Right ventricle myocardium superior (tissue), 1 donor: ENCODE results near the gene CENPVL1. TPM values are rescaled to one million over a fixed set of nuclear protein-coding genes. Genes with fewer than 3 reads are reported as not detected.
A peak's percentile ranks its signal among the peaks of the same experiment; 100 is the strongest.
"Not testable (repeated sequence)": the region's sequence is repeated elsewhere in the genome, so short reads cannot be mapped to it uniquely, and the experiment has no call there.

Source experiments
- ATAC-seq: fragments of 200-7000 bp; cut with Tn5 transposase; one replicate; pipeline ENCODE4 v1.9.1; 2020; ENCODE audit warnings: mild to moderate bottlenecking; ENCODE audit not compliant: poor library complexity
- DNase-seq: peaks from one replicate; pipeline ENCODE4 v3.0.0-alpha.2; 2020
- intact Hi-C: fragments of 100-400 bp; cut with DNase I; formaldehyde crosslinking; loops from one replicate; pipeline ENCODE4 v1.11.2; 2022
- long read RNA-seq: library from polyadenylated mRNA; unstranded; transcript quantifications from one replicate; pipeline ENCODE4 v2.0.0, GENCODE V29; 2021
- total RNA-seq: library from RNA; stranded (reverse); fragmentation: NEBNext Ultra II Directional; extraction: Animal tissue kit (Norgen Biotek cat#: 25700); gene quantifications from one replicate; pipeline ENCODE4 v1.2.1, GENCODE V29; 2021
- donor health status: DM: no; HTN: yes; CAD: no; lungs with severe emphysema.

Gene CENPVL1
- not detected for total RNA-seq
- long read RNA-seq: 0 reads

DNA sequence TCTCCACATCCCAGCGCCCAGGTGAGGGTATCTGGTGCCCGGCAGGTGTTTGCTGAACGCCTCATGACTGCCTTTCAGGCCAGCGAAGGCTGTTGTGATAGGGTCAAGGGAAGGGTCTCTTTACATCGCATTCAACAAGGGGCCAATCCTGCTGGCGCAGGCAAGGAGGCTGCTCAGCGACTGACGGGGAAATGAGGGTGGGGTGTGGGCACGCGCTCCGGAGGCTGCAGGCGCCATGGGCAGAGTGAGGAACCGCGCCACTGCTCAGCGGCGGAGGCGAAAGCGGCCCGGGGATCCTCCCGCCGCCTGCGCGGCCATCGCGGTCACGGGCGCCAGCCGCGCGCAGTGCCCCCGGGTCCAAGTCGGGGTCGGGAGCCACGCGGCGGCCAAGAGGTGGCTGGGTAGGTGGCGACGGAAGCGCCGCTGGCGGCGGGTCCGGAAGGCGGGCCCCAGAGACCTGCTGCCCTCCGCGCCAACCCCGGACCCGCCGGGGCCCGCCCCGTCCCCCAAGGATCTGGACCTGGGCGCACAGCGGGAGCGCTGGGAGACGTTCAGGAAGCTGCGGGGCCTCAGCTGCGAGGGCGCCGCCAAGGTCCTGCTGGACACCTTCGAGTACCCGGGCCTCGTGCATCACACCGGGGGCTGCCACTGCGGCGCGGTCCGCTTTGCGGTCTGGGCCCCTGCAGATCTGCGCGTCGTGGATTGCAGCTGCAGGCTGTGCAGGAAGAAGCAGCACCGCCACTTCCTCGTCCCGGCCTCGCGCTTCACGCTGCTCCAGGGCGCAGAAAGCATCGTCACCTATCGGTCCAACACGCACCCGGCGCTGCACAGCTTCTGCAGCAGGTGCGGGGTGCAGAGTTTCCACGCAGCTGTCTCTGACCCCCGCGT lies at the start of gene CENPVL1:
Gene CENPVL1 (plus strand): TSS at position 236 of the 888 bp plus-strand sequence. CDS start 0 bp downstream, at position 236.
- DNase-seq, intact Hi-C loops, ATAC-seq: not testable (repeated sequence)

DNA sequence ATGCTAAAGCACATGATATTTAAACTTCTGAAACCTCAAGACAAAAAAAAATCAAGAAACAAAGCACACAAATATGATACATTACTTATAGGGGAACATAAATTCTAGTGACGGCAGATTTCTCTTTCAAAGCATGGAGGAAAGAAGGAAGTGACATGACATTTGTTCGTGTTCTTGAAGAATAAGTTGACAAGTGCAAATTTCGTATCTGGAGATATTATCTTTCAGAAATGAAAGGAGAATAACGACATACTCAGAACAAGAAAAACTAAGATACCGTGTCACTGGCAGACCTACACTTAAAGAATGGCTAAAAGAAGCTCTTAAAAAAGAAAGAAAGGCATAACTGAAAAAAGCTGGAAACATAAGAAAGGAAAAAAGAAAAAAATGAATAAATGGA lies 44.3 kb upstream of the CENPVL1 start:
- DNase-seq: no peak
- no peak for ATAC-seq
- intact Hi-C loops: no loop called here

DNA sequence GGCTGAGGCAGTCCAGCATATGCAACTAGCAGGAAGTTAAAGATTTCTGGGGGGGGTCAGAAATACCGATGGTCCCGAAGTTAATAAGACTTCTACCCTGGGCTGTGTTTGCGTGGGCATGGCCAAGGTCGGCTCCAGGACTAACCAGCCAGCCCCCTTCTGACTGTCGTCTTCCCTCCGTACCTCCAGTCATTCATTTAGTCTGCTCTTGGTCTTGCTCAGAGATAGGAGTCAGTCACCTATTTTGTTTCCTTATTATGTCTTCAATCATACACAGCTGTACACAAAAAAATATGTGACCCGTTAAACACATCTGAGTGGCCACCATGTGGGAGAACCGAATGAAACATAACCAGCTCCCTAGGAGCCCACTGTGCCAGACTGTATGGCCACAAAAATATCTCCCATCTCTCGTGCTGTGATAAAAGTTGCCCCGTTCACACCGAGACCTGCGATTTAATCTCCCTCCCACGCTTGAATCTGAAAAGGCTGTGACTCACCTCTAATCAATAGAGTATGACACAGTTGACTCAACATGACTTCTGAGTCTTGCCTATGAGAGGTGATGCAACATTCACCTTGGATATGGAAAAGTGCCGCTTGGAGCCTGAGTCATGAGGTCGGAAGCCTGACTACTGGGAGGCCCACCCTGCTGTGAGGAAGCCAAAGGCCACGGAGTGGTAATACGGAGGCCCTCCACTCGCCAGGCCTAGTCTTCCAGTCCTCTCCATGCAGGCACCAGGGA lies 30.5 kb upstream of the CENPVL1 start:
- intact Hi-C loops, DNase-seq, ATAC-seq: not testable (repeated sequence)

DNA sequence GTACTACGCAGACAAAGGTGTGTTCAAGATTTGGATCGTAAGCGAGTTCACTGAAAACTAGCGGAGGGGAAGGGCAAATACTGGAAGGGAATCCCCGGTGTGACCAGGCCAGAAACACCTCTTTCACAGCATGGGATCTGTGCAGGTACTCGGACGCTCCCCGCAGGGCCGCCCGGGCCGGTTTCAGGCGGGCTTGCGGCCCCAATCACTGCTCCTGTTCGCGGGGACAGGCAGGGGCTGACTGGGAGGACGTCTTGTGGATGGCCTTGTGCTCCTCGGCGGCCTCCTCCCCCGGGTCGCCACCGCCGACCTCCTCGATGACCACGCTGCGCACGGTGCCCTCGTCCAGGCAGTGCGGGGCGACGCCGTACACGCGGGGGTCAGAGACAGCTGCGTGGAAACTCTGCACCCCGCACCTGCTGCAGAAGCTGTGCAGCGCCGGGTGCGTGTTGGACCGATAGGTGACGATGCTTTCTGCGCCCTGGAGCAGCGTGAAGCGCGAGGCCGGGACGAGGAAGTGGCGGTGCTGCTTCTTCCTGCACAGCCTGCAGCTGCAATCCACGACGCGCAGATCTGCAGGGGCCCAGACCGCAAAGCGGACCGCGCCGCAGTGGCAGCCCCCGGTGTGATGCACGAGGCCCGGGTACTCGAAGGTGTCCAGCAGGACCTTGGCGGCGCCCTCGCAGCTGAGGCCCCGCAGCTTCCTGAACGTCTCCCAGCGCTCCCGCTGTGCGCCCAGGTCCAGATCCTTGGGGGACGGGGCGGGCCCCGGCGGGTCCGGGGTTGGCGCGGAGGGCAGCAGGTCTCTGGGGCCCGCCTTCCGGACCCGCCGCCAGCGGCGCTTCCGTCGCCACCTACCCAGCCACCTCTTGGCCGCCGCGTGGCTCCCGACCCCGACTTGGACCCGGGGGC lies 28.2 kb upstream of the CENPVL1 start:
- intact Hi-C loops, DNase-seq, ATAC-seq: not testable (repeated sequence)

DNA sequence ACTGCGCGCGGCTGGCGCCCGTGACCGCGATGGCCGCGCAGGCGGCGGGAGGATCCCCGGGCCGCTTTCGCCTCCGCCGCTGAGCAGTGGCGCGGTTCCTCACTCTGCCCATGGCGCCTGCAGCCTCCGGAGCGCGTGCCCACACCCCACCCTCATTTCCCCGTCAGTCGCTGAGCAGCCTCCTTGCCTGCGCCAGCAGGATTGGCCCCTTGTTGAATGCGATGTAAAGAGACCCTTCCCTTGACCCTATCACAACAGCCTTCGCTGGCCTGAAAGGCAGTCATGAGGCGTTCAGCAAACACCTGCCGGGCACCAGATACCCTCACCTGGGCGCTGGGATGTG lies 27.6 kb upstream of the CENPVL1 start, which contains the start of gene CENPVL2:
Gene CENPVL2 (minus strand): TSS at position 112 of the 343 bp plus-strand sequence. CDS start 0 bp downstream, at position 112.
- ATAC-seq, DNase-seq, intact Hi-C loops: not testable (repeated sequence)

GRCh38 chrX:51694254-51694653 lies 16.1 kb upstream of the CENPVL1 start:
- ATAC-seq (no peak), DNase-seq (no peak)
- intact Hi-C loops: no loop called here

DNA sequence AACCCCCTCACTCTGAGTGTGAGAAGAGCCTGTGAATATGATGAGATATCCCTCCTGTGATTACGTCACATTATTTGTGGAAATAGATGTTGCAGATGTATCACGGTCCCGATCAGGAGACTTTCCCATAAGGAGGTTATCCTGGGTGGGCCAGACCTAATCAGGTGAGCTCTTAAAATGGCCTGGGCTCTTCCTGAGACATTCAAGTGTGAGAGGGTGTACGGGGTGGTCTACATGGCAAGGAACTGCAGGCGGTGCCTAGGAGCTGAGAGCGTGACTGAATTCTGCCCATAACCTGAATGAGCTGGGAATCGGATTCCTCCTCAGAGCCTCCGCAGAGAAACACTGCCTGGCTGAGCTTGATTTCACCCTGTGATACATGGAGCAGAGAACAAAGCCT lies 12.9 kb upstream of the CENPVL1 start:
- ATAC-seq (no peak), DNase-seq (no peak)
- intact Hi-C loops: no loop called here

DNA sequence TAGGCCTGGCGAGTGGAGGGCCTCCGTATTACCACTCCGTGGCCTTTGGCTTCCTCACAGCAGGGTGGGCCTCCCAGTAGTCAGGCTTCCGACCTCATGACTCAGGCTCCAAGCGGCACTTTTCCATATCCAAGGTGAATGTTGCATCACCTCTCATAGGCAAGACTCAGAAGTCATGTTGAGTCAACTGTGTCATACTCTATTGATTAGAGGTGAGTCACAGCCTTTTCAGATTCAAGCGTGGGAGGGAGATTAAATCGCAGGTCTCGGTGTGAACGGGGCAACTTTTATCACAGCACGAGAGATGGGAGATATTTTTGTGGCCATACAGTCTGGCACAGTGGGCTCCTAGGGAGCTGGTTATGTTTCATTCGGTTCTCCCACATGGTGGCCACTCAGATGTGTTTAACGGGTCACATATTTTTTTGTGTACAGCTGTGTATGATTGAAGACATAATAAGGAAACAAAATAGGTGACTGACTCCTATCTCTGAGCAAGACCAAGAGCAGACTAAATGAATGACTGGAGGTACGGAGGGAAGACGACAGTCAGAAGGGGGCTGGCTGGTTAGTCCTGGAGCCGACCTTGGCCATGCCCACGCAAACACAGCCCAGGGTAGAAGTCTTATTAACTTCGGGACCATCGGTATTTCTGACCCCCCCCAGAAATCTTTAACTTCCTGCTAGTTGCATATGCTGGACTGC lies 2.8 kb downstream of the CENPVL1 start:
- DNase-seq, intact Hi-C loops, ATAC-seq: not testable (repeated sequence)

- ATAC-seq (no peak), DNase-seq (no peak)
- intact Hi-C loops: no loop called here
Observed at GRCh38 chrX:51728202-51728601, 17.9 kb downstream of the CENPVL1 start.

GRCh38 chrX:51737091-51737490 lies 26.8 kb downstream of the CENPVL1 start:
- ATAC-seq (no peak), DNase-seq (no peak)
- intact Hi-C loops: no loop called here

GRCh38 chrX:51742586-51742985 lies 32.3 kb downstream of the CENPVL1 start:
- no peak for DNase-seq
- ATAC-seq: no peak
- intact Hi-C loops: no loop called here

DNA sequence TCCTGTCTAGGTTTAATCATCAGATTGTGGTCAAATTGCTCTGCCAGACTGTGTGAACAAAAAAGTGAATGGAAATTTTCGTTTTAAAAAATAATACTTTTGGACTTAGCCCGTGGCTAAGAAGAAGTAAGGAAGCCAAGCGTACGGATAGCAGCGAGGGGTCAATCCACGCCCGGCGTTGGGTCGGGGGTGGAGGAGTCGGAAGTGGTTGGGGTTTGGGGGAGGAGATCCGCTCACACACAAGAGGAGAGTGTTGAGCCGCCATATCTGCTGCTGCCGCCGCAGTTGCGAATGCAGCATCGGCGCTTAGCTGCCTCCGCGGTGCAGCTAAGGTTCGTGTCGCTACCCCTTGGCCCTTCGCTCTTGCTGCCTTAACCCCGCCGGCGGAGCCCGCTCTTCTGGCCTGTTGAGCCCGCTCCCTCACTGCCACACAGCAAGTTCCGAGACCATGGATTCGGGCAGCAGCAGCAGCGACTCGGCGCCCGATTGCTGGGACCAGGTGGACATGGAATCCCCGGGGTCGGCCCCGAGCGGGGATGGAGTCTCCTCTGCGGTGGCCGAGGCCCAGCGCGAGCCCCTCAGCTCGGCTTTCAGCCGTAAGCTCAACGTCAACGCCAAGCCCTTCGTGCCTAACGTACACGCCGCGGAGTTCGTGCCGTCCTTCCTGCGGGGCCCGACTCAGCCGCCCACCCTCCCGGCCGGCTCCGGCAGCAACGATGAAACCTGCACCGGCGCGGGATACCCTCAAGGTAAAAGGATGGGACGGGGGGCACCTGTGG lies 33.1 kb downstream of the CENPVL1 start, which contains the start of gene GSPT2:
Gene GSPT2 (plus strand): TSS at position 264 of the 779 bp plus-strand sequence. CDS start 185 bp downstream, at position 449.
- peak; percentile 77 for DNase-seq
- ATAC-seq: peak; percentile 98
- intact Hi-C loops: no loop called here

GRCh38 chrX:51747671-51748070 lies 37.4 kb downstream of the CENPVL1 start:
- ATAC-seq (no peak), DNase-seq (no peak)
- intact Hi-C loops: no loop called here

- no peak for DNase-seq
- ATAC-seq: no peak
- intact Hi-C loops: no loop called here
Observed at GRCh38 chrX:51759055-51759839, 48.9 kb downstream of the CENPVL1 start.

DNA sequence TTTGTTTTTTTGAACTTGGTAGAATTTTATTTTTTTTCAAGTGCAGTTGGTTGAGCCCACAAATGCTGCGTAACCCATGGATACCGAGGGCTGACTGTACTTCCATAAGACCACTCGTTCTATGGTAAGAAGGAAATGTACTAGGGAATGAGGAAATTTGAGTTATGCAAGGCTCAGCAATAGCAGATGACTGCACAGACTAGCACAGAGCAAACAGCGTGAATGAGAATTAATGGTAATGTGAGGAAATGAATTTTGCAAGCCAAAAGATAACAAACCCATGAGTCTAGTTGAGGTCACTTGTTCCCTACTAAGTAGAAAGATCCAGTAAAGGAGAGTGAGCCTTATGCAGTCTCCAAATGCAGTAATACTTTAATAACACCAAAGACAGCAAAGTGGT lies 50.3 kb downstream of the CENPVL1 start:
- DNase-seq (no peak), ATAC-seq (no peak)
- intact Hi-C loops: no loop called here
